HG03571 (cell line): ENCODE data around the gene CFAP20DC.
"Not testable (repeated sequence)": the region's sequence is repeated elsewhere in the genome, so short reads cannot be mapped to it uniquely, and the experiment has no call there.

ENCODE experiments used
- ATAC-seq: cut with Tn5 transposase; IDR thresholded peaks from one replicate; pipeline ENCODE4 v1.9.1; 2021; ENCODE audit not compliant: unreplicated experiment

CFAP20DC gene

DNA sequence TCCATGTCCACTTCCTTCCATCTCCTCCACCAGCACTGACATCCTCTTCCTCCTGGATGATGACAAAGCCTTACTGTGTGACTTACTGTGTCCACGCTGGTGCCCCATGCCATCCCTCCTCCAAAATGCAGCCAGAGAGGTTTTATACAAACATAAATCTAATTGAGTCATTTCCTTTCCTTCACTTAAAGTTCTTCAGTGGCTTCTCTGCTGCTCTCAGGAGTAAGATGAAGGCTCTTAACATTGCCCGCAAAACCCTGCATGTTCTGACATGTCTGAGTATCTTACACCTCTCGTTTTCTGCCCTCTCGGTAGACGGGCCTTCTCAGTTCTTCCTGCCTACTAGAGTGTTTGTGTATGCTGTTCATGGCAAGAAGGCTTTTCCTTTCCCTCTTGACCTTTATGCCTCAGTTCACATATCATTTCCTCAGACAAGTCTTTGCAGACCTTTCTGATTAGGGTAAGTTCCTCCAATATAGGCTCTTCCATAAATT, 175.5 kb downstream of the CFAP20DC start:
- peak; percentile 62 for ATAC-seq

DNA sequence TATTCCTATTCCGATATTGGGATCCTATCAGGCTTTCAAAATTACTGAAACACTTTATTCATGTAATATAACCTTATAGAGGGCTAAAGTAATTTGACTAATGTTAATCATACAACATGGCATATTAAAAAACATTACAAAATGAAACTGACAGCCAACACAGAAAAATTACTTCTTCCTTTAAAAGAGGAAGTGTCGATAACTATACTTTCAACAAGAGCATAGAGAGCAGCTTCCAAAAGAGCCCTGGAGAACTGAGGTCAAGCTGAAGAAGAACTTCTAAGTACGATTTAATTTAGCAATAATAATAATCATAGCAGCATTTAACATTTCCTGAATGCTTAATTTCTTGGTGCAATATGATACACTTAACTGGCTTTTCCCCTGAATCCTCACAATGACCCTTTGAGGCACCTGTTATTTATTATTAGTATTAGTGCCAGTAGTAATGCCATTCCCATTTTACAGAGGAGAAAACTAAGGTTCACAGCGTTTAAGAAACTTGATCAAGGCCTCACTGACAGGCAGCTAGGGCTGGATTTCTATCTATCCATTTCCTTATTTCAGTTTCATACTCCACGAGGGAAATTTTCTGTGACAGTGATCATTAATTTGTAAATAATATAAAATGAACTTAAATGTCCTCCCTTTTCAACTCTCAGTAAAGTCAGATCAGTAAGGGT, 181.6 kb downstream of the CFAP20DC start:
- ATAC-seq = peak; percentile 56

DNA sequence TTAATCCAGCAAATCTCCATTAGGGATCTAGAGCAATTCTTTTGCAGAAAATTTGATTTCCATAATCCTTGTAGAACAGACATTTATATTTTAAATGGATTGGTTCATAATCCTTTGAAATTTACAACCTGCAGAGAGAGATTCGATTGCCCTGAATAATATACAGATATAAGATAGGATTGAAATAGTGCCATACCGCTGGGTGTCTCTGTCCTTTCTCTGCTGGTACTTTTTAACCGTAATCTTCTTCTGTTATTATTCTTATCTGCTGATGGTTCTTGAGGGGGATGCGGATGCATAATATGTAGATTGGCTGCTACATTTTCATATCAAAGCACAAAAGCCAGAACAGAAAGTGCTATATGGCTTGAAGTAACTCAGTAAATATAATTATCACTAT, 182.2 kb downstream of the CFAP20DC start:
- no peak for ATAC-seq

DNA sequence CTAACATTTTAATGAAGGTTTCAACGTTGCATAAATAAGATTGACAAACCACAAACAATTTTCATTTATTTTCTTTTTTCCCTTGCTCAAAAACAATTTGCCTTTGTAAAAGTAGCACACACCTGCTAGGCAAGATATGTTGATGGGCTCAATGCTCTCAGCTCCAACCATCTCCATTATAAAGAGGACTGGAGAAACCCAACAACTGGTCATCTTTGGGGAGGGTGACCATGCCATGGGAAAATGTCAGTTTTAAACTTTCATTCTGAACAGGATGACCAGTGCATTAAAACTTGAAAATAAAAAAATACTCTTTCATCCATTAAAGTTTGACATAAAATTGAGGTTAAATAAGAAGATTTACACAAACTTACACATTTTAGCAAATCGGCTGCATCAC, 183.7 kb downstream of the CFAP20DC start:
- ATAC-seq = no peak

DNA sequence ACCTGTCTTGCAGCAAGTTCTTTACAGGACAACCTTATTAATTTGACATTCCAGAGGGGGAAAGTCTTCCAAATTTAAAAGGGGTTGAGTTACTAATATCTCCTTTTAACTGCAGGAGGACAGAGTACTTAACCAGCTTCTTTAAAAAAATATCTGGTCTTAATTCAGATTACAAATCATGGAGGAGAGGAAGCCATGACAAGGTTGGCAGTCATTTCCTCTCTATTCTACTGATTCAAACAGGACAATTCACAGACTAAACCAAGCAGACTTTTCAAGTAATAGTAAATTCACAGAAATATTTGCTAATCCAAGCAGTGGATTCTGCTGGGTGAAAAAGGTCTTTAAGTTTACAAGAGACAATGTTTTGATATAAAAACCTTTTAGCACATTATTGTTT, 185.3 kb downstream of the CFAP20DC start:
- ATAC-seq = no peak

DNA sequence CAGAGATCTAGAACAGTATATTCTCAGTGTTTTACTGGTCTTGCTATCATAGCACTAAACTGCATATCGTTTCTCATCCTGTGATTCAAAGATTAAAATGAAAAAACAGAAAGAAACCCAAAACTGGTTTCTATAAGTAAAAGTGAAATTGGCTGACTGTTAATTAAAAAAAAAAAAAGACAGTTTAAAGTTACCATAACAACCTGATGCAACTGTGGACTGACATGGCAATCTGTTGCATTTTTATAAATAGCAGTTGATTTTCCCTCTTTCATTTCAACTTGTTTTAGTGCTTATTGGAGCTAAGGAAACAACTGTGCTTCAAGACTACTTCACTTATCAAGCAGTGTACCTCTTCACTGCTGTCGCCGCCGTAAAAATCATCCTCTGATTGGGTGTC, 186.6 kb downstream of the CFAP20DC start:
- no peak for ATAC-seq

DNA sequence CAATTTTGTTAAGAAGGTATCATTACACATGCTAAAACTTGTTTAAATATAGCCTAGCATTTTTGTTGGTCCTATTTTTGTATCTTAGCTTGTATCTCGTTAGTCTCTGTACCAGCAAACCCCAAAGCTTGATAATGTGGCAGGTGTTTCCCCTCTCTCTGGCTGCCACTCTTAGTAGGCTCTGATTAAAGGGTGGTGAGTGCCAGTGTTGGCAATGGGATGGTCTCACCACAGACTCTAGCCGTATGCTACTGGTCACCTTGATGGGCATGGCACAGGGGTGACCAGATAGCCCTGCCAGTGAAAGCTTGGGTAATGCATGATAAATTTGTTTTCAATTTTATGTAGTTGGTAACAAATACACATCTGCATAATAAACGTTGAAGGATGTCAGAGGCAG, 188.3 kb downstream of the CFAP20DC start:
- no peak for ATAC-seq

DNA sequence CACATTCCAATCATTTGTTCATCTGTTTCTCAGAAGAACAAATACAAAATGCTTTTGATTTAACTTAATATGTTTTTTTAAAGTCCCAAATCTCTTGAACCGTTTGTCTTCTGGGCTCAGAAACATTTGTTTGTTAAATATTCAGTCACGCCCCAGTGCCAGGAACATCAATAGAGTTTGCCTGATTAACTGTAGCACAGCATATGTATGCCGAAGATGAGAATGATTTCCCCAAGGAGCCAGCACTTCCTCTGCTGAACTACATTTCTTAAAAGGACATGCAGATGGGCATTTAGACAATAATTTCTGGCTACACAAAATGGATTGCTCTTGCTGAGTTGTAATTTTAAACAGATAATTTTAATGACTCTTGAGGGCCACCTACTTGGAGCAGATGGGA, 191.7 kb downstream of the CFAP20DC start:
- no peak for ATAC-seq

DNA sequence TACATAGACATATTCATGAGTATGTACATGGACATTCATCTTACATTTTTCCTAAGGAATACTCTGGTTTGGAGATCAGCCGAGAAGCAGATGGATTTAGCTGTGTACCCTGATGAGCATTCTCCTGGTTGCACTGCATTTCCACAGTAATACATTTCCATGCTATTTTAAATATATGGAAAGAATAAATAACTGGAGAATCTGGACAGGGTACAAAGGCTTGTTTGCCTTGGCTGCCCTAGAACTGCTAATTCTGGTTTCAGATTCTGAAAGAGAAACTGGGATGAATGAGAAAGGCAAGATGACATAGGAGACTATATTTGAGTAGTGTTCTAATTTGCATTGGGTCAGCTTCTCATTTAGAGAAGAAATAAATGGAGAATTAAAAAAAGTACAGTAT, 192.4 kb downstream of the CFAP20DC start:
- no peak for ATAC-seq

DNA sequence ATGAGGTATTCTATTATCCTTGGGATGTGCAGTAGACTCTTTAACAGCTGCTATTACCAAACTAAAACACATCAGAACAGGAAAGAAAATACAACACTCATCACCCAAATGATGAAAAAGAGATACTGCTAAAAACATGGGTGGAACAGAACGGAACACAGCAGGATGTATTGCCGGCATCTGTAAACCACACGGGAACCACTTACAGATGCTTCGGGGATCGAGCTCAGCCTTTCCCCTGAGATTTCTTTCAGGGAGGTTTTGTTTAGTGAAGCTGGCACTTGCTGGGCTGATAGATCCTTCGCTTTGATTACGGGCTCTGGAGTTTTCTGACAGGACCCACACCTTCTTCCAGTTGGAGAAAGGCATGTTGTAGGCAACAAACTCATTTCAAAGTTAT, 201.0 kb downstream of the CFAP20DC start:
- no peak for ATAC-seq

DNA sequence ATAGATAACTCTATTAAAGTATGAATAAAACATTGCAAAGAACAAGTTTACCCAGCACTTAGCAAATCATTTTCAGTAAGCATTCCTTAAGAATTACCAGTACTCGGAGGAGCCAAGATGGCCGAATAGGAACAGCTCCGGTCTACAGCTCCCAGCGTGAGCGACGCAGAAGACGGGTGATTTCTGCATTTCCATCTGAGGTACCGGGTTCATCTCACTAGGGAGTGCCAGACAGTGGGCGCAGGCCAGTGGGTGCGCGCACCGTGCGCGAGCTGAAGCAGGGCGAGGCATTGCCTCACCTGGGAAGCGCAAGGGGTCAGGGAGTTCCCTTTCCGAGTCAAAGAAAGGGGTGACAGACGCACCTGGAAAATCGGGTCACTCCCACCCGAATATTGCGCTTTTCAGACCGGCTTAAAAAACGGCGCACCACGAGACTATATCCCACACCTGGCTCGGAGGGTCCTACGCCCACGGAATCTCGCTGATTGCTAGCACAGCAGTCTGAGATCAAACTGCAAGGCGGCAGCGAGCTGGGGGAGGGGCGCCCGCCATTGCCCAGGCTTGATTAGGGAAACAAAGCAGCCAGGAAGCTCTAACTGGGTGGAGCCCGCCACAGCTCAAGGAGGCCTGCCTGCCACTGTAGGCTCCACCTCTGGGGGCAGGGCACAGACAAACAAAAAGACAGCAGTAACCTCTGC, 207.6 kb downstream of the CFAP20DC start:
- not testable (repeated sequence) for ATAC-seq

DNA sequence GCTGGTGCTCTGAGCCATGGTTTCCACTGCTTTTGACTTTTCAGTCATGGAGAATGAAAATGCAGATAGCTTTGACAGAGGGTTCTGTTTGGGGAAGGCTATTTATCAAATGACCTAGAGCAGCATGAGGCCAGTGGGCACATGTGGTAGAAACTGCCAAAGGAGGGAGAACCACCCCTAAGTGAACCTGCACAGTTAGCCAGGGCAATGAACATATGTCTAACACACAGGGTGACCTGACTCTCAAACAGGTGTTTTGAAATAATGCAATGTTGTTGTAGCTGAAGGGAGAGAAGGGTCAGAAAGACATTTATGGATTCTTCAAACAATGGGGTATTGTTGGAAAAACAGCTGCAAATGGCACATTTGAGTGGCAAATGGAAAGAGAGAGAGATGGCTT, 208.9 kb downstream of the CFAP20DC start:
- ATAC-seq = no peak

DNA sequence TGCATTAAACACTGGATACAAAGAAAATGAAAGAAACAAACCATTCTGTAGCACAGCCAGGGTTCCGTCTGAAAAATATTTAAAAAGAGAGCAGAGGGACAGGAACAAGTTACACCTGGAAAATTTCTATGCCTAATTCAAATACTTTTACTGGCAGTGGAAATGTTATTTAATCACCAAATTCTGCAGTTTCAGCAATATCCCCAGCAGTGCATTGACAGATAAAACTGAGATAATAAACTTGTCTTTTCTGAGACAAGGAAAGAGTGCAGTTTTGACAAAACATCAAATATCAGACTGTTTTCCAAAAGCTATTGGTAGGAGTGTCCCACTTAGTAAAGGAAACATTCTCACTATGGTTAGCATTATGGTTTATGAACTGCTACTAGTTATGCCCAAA, 209.9 kb downstream of the CFAP20DC start:
- no peak for ATAC-seq

DNA sequence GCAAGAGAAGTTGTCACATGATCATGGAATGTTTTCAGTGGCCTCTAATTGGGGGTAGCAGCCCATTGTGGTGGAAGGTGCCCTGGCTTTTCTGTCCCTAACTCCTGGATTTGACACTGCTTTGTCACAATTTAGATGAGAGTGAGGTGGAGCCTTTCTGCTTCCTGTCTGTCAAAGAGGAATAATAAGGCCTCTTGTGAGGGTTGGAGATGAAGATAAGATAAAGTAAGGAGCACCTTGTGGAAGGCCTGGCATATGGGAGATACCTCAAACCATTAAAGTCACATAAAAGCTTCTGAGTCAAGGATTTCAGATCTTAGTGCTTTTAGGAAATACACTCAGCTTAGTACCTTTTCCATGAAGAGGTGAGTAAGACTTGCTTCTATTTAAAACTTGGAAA, 210.6 kb downstream of the CFAP20DC start:
- ATAC-seq = no peak

DNA sequence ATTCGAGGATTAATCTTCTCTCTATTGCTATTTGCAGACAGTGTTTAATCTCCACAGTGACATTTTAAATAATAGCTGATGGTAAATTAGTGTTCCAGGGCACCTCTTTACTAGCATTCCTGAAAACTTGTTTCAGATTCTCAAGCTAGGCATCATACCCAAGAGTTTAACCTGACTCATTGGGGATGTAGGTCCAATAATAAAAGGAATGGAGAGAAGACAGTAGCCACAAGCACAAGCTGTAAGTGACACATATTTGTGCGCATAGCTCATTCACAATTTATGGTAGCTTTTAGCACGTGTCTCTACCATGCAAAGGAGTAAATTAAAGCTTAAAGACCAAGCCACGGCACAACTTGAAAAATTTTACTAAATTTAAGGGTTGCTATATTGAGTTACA, 212.0 kb downstream of the CFAP20DC start:
- ATAC-seq = no peak

DNA sequence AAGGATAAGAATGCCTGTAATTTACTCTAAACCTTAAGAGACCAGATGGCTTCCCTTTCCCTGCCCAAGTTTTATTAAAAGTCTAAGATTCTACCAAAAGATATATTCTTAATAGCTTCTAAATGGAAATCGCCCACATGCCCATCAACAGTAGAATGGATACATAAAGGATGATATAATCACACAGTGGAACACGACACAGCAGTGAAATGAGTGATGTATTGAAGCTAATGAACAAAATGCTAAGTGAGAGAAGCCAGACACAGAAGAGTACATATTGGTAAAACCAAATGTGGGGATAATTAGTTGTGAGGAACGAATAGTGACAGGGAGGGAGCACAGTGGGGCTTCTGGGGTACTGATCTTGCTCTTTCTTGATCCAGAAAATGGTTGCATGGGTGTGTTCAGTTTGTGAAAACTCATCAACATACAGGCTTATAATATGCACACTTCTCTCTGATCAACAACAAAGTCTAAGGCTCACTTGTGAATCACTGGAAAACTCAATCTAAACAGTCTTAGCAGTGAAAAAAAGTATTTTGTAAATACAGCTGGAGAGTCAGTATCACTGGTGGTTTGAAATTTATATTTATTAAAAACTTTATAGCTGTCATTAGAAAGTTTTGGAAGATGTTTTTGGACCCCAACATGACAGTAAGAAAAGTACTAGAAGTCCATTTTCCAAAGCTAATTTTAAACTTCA, 212.5 kb downstream of the CFAP20DC start:
- ATAC-seq = no peak

DNA sequence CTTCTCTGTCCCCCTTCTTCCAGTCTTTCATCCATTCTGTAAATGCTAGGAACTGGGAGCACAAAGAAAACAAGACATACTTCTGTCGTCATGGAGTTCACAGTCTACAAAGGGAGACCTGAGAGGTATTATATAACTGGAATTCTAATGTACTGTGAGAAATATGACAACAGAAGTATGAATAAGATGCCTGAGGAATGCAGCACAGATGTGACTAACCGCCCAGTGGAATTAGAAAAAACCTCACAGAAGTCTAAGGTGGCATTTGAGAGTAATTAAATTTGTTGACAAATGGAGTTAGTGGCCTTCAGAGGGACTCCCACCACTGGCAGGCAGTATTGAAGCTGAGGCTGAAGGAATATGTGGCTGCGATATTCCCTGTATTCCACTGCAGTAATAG, 214.7 kb downstream of the CFAP20DC start:
- no peak for ATAC-seq

DNA sequence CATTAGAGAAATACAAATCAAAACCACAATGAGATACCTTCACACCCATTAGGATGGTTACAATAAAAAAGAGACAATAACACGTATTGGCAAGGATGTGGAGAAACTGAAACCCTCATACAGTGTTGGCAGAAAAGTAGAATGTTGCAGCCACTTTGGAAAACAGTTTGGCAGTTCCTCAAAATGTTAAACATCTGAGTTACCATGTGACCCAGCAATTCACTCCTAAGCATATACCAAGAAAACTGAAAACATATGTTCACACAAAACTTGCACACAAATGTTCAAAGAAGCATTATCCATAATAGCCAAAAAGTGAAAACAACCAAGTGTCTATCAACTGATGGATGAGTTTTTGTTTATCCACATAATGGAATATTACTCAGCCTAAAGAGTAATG, 216.3 kb downstream of the CFAP20DC start:
- ATAC-seq = no peak

DNA sequence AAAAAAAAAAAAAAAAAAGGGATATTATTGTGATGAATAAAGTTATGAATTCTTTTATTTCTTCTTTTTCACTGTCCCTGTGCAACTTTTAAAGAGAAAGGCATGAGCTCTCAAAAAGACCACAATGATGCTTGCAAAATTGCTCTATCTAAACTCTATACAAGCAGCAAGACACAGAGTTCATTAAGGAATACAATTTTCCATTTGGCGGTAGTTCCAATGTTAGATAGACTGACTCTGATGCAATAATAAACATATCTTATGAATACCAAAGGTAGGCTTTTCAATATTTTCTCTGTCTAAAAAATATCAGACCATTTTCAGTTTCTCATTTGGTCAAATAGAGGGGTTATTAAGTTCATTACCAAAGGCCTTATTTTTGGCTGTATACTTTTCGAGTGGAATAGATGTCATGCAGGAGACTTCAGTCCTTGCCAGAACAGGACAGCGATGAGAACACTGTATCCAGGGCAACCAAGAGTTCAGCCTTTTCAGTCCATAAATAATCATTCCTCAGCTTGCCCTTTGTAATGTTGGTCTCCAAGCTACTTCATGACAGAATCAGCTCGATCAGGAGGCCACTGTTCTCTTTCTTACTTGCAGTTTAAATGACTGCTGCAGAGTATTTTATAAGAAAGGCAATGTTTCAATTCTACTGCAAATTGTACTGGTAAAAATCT, 220.4 kb downstream of the CFAP20DC start:
- no peak for ATAC-seq

DNA sequence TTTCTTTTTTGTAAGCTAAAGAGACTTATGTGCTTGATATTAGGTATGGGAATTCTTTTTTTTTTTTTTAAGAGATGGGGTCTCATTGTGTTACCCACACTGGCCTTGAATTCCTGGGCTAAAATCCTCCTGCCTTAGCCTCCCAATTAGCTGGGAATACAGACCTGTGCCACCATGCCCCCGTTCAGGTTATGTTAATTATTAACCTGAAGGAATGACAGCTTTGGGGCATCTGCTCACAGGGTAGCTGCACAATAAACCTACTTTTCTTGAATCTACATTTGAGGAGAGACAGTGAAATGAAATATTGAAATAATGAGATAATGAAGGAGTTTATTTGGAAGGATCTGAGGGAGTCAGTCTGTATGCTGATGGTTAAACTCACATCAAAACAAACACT, 225.0 kb downstream of the CFAP20DC start:
- no peak for ATAC-seq

DNA sequence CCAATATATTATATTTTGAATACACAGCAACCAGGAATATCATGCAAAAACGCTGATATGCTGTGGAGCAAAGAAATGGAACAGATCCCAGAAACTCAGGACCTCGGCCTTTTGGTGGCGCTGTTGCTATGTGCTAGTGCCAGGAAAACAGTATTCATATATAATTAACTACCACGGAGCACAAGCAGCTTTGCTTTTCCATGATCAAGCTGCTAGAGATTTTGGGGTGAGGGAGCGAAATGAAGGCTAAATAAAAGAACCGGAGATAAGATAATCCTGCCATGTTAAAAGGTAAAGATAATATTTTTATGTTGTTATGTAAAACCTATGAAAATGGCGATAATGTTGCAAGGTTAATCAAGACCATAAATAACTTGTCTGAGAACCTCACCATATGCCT, 225.5 kb downstream of the CFAP20DC start:
- ATAC-seq = no peak
